Panc1 (cell line): ENCODE data around the gene OAT. TPM values are rescaled to one million over a fixed set of nuclear protein-coding genes. Genes with fewer than 3 reads are reported as not detected.

Experiments used
- ATAC-seq: fragments of 200-7000 bp; cut with Tn5 transposase; 2 replicates; pipeline ENCODE4 v1.9.1; 2020; ENCODE audit warnings: mild to moderate bottlenecking, moderate library complexity
- BruUV-seq: library from RNA; stranded (reverse); fragments of 400-500 nt; replicated peaks from 2 replicates; lab custom pipeline; 2021; lab: Mats Ljungman, UMichigan
- CTCF ChIA-PET: fragments of 300-600 bp; sonication (Branson Sonifier 250); formaldehyde crosslinking; loops from one replicate; lab custom pipeline; 2022; ENCODE audit warnings: antibody characterized with exemption; lab: Charles Lee
- POLR2A ChIA-PET: fragments of 300-600 bp; sonication (Branson Sonifier 250); formaldehyde crosslinking; loops from one replicate; lab custom pipeline; 2022; ENCODE audit warnings: antibody characterized with exemption; lab: Charles Lee
- DNase-seq: peaks from one replicate; pipeline ENCODE4 v3.0.0-alpha.2; 2010; ENCODE audit warnings: low read depth, low spot score
- H3K27ac ChIP-seq: 2 replicates; pipeline ENCODE4 v1.5.1; 2011; ENCODE audit warnings: mild to moderate bottlenecking, low read length, inconsistent platforms
- H3K27me3 ChIP-seq: fragments of 200-500 bp; sonication (Bioruptor generic); 2 replicates; pipeline ENCODE4 v1.6.0; 2014; ENCODE audit warnings: low read length, inconsistent platforms; ENCODE audit not compliant: control insufficient read depth, insufficient read depth
- H3K36me3 ChIP-seq: fragments of 200-500 bp; sonication (Bioruptor generic); 2 replicates; pipeline ENCODE4 v1.5.1; 2014; ENCODE audit warnings: inconsistent platforms, mild to moderate bottlenecking, low read length, moderate library complexity; ENCODE audit not compliant: control insufficient read depth, insufficient read depth
- H3K4me1 ChIP-seq: 2 replicates; pipeline ENCODE4 v1.5.1; 2011; ENCODE audit warnings: inconsistent platforms, mild to moderate bottlenecking, low read length, moderate library complexity; ENCODE audit not compliant: control insufficient read depth, insufficient read depth
- H3K4me3 ChIP-seq, 2 experiments: 2 replicates each; pipeline ENCODE4 v1.5.1; 2011 to 2012; ENCODE audit warnings: low read depth in 2 of 2, low read length in 2 of 2, mild to moderate bottlenecking in 2 of 2, inconsistent platforms in 1 of 2, moderate library complexity in 1 of 2
- H3K9me3 ChIP-seq: fragments of 200-500 bp; sonication (Bioruptor generic); 2 replicates; pipeline ENCODE4 v1.5.1; 2014; ENCODE audit warnings: low read depth, mild to moderate bottlenecking, inconsistent platforms, low read length, moderate library complexity; ENCODE audit not compliant: control insufficient read depth, insufficient read depth
- CTCF ChIP-seq: fragments of 450-650 bp; IDR thresholded peaks from 2 replicates; pipeline ENCODE4 v1.5.1; 2017; ENCODE audit warnings: mild to moderate bottlenecking
- POLR2AphosphoS5 ChIP-seq: IDR thresholded peaks from 2 replicates; pipeline ENCODE4 v1.6.1; 2012; ENCODE audit warnings: mild to moderate bottlenecking, low read depth, low read length, moderate library complexity
- REST ChIP-seq, 2 experiments: IDR thresholded peaks; 2 replicates each; pipeline ENCODE4 v1.6.1; 2011 to 2012; ENCODE audit warnings: low read depth in 2 of 2, control low read depth in 1 of 2, low read length in 1 of 2, mild to moderate bottlenecking in 1 of 2, moderate library complexity in 1 of 2; ENCODE audit not compliant: insufficient read depth in 1 of 2
- SIN3A ChIP-seq: IDR thresholded peaks from 2 replicates; pipeline ENCODE4 v1.6.1; 2012; ENCODE audit warnings: low read depth, mild to moderate bottlenecking, low read length, moderate library complexity, borderline replicate concordance; ENCODE audit not compliant: insufficient read depth
- TCF7L2 ChIP-seq: IDR thresholded peaks from 2 replicates; pipeline ENCODE4 v1.6.1; 2011; ENCODE audit warnings: mild to moderate bottlenecking, low read depth, low read length, inconsistent platforms
- in situ Hi-C: cut with HindIII; loops from 2 replicates; pipeline ENCODE4 v1.10.0; 2016; ENCODE audit warnings: low sequenced_read_pairs, low pct_unique_long_range_greater_than_20kb
- intact Hi-C: fragments of 100-400 bp; cut with micrococcal nuclease; formaldehyde crosslinking; loops from one replicate; pipeline ENCODE4 v1.10.0; 2022; ENCODE audit not compliant: unreplicated experiment
- total RNA-seq: library from RNA; stranded (reverse); gene quantifications from one replicate; pipeline ENCODE4 v1.2.1, GENCODE V29; 2021; ENCODE audit not compliant: unreplicated experiment

Gene OAT
- total RNA-seq, 1 experiment from 2014 or later, result 166 TPM

DNA sequence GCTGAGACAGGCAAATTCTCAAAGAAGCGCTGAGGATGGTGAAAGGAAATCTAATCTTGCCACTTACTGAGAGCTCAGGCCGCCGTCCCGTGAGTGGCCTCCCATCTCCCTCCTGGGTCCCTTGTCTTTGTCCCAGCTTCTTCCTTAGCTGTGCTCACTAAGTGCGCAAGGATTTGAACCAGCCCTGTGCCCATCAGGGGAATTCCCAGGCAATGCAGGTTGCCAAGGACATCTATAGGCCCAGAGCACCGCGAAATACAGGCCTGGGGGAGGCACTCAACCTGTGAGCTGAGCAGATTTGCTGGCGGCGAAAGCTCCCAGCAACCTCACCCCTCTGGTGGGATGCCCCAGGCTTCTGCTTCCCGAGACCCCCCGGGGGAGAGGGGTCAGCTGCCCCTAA is 64.8 kb downstream of the OAT start:
- intact Hi-C loops, result no loop called here
- in situ Hi-C loops, result no loop called here
- CTCF ChIA-PET, result no interaction called here

DNA sequence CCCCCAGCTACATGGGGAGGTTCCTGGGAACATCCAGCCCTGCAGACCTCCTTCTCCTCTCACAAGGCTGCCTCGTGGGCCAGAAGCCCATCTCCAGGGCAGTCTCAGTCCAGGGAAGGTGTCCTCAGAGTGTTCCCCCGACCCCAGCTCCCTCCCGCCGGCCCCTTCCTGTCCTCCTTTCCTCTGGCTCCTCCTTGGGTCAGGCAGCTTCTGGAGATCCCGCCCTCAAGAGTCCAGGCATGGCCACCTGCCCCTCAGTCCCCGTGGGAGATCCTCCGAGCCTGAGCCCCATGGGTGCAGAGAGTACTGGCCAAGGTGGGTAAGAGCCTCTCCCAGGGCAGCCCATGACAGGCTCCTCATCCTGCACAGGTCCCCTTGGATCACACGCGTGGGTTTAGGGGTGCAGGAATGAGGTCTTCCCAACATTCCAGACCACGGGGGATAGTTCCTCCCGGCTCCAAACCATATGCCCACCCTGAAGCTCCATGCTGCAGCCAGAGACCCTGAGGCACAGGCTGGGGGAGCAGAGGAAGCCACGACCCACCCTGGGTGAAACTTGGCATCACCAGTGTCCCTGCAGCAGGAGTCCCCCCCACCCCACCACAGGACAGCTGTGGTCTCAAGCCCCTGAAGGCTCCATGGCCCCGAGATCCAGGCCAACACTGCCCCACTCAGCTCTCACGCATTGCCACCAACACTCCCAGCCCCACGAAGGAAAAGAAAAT is 65.5 kb downstream of the OAT start:
- no TSS peak for BruUV-seq
- in situ Hi-C loops, result no loop called here
- Histone ChIP-seq H3K4me1 (peaks cover 10% of the 10 kb centered on the region), H3K4me3 (no peak overlapping the region), H3K36me3 (no peaks in the 10 kb centered on the region), H3K9me3 (no peaks in the 10 kb centered on the region), H3K27me3 (no peaks in the 10 kb centered on the region; the same call in 1 of the 2 replicates), H3K27ac (no peak overlapping the region)
- POLR2A ChIA-PET, result no interaction called here
- ATAC-seq (no peak), DNase-seq (no peak)
- TF ChIP-seq SIN3A, result no peak
- TF ChIP-seq CTCF, result no peak
- no peak for TF ChIP-seq POLR2AphosphoS5
- TF ChIP-seq REST (IDR thresholded peaks at IDR 0.05; ENCODE audit: insufficient read depth in 1 of 2, low read depth in 2 of 2, low read length in 1 of 2), result no peak
- no peak for TF ChIP-seq TCF7L2
- intact Hi-C loops, result no loop called here
- CTCF ChIA-PET, result no interaction called here

More for the DNA sequence above, 64.8 kb downstream of the OAT start:
- TF ChIP-seq REST (IDR thresholded peaks at IDR 0.05; ENCODE audit: insufficient read depth in 1 of 2, low read depth in 2 of 2, low read length in 1 of 2), result no peak
- Histone ChIP-seq H3K36me3 (no peaks in the 10 kb centered on the region), H3K27me3 (no peaks in the 10 kb centered on the region; the same call in 1 of the 2 replicates), H3K9me3 (no peaks in the 10 kb centered on the region), H3K4me1 (peaks cover 10% of the 10 kb centered on the region), H3K27ac (no peak overlapping the region), H3K4me3 (no peak overlapping the region)
- peak; percentile 29; the same call in 1 of the 2 replicates for ATAC-seq
- DNase-seq, result no peak
- BruUV-seq, result no TSS peak
- POLR2A ChIA-PET, result no interaction called here
